Peyer's patch (tissue), 4 donors: ENCODE results near the gene SEPTIN14.

Experiments
- CTCF ChIP-seq, 6 experiments: fragments of 450-650 bp in 4 of 6; fragments of 200-600 bp in 2 of 6; sonication (generic) in 1 of 6; IDR thresholded peaks; one replicate each; pipeline ENCODE4 v1.5.1; 2017 to 2019; ENCODE audit warnings: antibody characterized with exemption in 6 of 6, mild to moderate bottlenecking in 3 of 6, moderate library complexity in 1 of 6
- POLR2A ChIP-seq, 2 donors: fragments of 450-650 bp; IDR thresholded peaks; one replicate each; pipeline ENCODE4 v1.5.1; 2017; ENCODE audit warnings: antibody characterized with exemption in 2 of 2, mild to moderate bottlenecking in 2 of 2, moderate library complexity in 2 of 2

DNA sequence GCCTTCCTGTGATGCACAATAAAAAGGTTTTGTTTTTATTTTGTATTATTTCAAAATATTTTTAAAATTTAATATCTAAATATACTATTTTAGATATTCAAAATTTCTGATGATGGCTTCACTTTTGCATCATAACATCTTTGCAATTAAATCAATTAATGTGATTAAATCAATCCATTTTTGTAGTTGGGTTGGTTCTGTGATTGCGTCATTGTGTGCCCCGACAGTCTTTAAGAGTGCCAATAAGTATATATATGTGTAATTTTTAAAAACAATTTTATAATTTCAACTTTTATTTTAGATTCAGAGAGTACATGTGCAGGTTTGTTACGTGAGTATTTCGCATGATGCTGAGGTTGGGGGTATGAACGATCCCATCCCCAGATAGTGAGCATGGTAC is 70.5 kb downstream of the SEPTIN14 start:
- TF ChIP-seq CTCF (IDR thresholded peaks at IDR 0.05): no peak
- TF ChIP-seq POLR2A (IDR thresholded peaks at IDR 0.05): no peak
